Activated gamma-delta T cell treated with anti-CD3 and anti-CD28 coated beads, Interleukin-2, amount 50 U/mL, for 16 hours (primary cell): ENCODE data around the gene C16orf96.
A peak's percentile ranks its signal among the peaks of the same experiment; 100 is the strongest.

Experiments used
- DNase-seq: peaks from one replicate; pipeline ENCODE4 v3.0.0-alpha.2; 2020; ENCODE audit warnings: low read depth

Gene C16orf96

GRCh38 chr16:4618645-4619418 lies 62.7 kb downstream of the C16orf96 start:
- no peak for DNase-seq

DNA sequence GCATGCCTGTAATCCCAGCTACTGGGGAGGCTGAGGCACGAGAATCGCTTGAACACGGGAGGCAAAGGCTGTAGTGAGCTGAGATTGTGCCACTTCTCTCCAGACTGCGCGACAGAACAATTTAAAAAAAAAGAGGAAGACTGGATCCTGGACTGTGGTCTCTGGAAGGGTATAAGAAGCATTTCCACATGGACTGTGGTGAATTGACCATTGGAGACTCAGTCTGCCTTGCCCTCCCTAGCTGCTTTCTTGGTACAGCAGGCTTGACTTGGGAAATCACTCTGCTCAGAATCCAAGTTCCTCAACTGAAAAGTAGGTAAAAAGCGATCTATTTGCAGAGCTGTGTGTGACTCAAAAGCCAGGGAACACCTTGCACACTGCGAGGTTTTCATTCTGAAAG lies 67.5 kb downstream of the C16orf96 start:
- DNase-seq = no peak

DNA sequence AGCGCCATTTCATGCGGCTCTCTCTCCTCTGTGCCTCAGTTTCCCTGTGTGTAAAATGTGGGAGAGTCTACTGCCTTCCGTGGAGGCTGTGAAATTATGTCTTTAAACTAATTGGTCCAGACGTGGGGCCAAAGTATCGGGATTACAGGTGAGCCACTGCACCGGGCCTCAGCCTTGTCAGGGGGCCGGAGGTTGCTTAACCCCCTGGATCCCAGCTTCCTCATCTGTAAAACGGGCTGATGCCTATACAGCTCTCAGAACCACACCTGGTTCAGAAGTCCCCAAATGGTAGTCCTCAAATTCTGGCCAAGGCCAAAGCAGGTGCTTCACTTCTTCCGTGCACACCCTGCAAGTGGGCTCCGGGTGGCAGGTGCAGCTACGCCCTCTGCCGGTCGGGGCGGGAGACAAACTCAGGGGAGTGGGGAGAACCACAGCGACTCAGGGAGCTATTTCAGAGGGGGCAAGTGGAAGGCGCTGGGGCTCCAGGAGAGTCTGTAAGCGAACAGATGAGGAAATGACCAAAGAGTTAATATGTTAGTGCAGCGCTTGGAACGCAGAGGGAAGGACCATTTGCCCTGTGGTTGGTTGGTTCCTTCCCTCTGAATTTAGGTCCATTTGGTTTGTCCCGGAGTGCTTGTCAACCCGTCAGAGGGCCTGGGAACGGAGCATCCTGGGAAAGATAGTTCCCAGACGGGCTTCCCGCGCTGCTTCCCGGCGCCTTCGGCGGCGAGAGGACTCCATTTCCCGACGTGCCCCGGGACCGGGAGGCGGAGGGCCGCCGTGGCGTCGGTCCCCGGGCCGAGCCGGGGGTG lies 68.1 kb downstream of the C16orf96 start, which contains the start of gene MGRN1:
MGRN1 (plus strand) TSS at position 812 of the 812 bp plus-strand sequence. CDS start 135 bp downstream, outside the sequence.
- peak; percentile 84 for DNase-seq

GRCh38 chr16:4624827-4625559 lies 68.9 kb downstream of the C16orf96 start:
- peak; percentile 60 for DNase-seq

- no peak for DNase-seq
Observed at GRCh38 chr16:4625560-4626159, 69.5 kb downstream of the C16orf96 start.

- DNase-seq = no peak
Observed at GRCh38 chr16:4626396-4626795, 70.3 kb downstream of the C16orf96 start.

GRCh38 chr16:4628283-4628682 lies 72.1 kb downstream of the C16orf96 start:
- no peak for DNase-seq

DNA sequence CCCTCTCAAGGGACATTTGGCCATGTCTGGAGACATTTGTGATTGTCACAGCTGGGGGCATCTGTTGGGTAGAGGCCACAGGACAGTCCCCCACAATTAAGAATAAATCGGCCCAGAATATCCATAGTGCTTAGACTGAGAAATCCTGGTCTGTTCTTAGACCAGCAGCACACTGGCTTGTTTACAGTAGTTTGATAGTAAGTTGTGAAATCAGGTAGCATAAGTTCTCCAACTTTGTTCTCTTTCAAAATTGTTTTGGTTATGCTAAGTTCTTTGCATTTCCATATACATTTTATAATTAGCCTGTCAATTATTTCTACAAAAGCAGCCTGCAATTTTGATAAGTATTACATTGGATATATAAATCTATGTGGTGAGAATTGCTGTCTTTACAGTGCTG lies 75.3 kb downstream of the C16orf96 start:
- no peak for DNase-seq

GRCh38 chr16:4633910-4634635 lies 77.9 kb downstream of the C16orf96 start:
- no peak for DNase-seq

GRCh38 chr16:4634768-4635167 lies 78.6 kb downstream of the C16orf96 start:
- DNase-seq = no peak

DNA sequence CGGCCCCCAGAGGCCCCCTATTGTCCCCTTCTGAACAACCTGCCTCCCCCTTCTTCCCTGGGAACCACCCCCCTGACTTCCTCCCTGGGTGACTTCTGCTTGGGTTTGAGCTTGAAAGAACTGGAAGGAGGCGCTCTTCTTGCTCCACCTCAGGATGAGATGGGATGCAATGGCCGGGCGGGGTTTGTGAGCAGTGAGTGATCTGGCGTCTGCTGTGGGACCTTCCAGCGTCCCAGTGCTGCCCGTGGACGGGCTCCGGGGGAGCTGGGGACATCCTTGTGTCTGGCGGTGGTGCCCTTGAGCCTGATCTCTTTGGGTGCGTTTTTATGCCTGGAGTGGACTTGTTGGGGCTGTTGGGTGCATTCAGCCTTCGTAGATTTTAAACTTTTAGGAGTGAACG lies 80.1 kb downstream of the C16orf96 start:
- DNase-seq = no peak

DNA sequence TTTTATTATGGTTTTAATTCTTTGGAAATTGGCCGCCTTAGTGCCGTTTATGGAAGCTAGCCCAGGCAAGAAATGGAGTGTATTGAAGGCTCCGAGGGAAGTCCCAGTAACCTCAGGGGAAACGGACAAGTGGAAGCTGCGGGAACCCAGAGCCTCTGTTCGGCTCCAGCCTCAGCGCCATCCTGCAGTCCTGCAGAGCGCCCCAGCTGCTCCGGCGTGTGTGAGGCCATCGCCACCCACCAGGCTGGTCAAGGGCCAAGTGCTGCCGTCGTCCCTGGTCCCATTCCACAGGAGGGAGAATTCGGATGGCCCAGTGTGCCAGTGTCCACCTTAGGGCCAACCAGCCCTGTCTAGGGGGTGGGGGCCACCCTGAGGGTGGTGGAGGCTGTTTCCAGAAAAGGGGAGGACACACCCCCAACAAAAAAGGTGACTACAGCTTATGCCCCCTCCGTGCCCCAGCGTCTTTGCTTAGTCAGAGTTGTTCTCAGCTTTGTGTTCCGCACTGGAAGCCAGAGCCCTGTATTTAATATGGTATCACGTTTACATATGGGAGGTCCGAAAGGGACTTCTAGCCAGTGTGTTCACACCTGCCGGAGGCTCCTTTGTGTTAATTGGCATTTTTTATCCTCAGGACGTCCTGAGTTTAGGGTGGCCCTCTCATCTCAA lies 81.5 kb downstream of the C16orf96 start:
- no peak for DNase-seq

DNA sequence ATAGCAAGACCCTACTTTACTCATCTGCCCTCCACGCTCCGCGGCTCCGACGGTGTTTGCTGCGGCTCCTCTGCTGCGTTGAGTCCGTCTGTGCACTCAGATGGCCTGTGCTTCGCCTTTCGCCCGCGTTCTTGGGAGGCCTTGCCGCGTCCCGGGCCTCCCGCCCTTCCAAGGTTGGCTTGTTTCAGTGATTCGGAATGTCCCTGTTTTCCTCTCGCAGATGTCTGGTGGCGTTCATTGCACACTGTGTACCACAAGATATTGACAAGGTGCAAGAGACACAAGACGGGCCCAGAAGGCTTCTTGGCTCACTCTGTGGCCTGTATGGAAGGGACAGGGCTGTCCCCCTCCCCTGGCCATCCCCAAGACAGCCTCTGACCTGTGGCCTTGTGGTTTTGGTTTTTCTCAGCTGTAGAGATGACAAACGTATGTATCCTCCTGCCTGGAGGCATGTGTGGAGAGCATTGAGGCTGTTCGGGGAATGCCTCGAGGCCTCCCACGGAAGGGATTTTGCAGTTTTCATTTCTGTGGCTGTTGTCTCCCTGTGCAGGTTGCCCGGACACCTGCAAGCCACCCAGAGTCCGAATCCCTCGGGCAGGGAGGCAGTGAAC lies 83.9 kb downstream of the C16orf96 start:
- DNase-seq = no peak

GRCh38 chr16:4640572-4641305 lies 84.6 kb downstream of the C16orf96 start:
- no peak for DNase-seq

DNA sequence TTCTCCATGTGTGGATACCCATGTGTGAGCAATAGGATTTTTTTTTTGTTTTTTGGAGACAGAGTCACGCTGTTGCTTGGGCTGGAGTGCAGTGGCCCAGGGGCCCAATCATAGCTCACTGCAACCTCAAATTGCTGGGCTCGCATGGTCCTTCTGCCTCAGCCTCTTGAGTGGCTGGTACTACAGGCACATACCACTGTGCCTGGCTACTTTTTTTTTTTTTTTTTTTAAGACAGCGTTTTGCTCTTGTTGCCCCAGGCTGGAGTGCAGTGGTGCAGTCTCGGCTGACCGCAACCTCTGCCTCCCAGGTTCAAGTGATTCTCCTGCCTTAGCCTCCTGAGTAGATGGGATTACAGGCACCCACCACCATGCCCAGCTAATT lies 85.2 kb downstream of the C16orf96 start:
- DNase-seq = no peak

- DNase-seq = no peak
Observed at GRCh38 chr16:4641895-4642294, 85.8 kb downstream of the C16orf96 start.

- DNase-seq = no peak
Observed at GRCh38 chr16:4646773-4647643, 90.9 kb downstream of the C16orf96 start.

- no peak for DNase-seq
Observed at GRCh38 chr16:4647644-4647980, 91.5 kb downstream of the C16orf96 start.

DNA sequence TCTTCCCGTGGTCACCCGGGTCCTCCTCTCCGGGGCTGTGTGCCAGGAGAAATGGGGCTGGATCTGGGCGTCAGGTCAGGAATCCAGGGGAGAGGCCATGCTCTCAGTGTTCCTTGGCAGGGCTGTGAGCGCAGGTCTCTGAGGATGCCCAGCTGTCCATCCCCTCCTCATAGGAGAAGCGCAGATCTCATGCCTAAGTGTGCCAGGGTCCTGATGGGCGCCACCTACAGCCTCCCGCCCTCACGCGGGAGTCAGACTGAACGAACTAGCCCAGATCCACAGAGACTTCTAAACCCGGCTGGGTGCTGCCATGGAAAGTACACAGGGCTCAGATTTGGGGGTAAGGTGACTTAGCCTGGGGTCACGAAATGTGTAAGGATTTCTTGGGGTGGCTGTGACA lies 92.8 kb downstream of the C16orf96 start:
- DNase-seq = no peak
